Heart left ventricle (tissue), 16 donors: ENCODE results near the gene SELENOK. TPM values are rescaled to one million over a fixed set of nuclear protein-coding genes. Genes with fewer than 3 reads are reported as not detected.

Source experiments
- ATAC-seq, 4 donors: fragments of 200-7000 bp; cut with Tn5 transposase; one replicate each; pipeline ENCODE4 v1.9.1; 2020 to 2022; ENCODE audit warnings: moderate library complexity in 4 of 4, mild to moderate bottlenecking in 3 of 4, moderate number of reproducible peaks in 1 of 4
- DNase-seq, 5 donors: peaks; one replicate each; pipeline ENCODE4 v3.0.0-alpha.2; 2020
- H3K27ac ChIP-seq, 12 donors: fragments of 200-600 bp; sonication (generic) in 4 of 12; one replicate each; pipeline versions ENCODE4 v1.5.0 to v1.8.0; 2016 to 2022; ENCODE audit warnings: mild to moderate bottlenecking in 2 of 12
- H3K27me3 ChIP-seq, 9 donors: fragments of 200-600 bp; sonication (generic) in 2 of 9; one replicate each; pipeline versions ENCODE4 v1.5.1 to v1.8.0; 2016 to 2022; ENCODE audit warnings: mild to moderate bottlenecking in 3 of 9
- H3K36me3 ChIP-seq, 9 donors: fragments of 200-600 bp; sonication (generic) in 2 of 9; one replicate each; pipeline versions ENCODE4 v1.5.0 to v1.8.0; 2018 to 2022; ENCODE audit warnings: mild to moderate bottlenecking in 2 of 9
- H3K4me1 ChIP-seq, 12 donors: fragments of 200-600 bp; sonication (generic) in 4 of 12; one replicate each; pipeline versions ENCODE4 v1.5.0 to v1.8.0; 2016 to 2022; ENCODE audit warnings: mild to moderate bottlenecking in 3 of 12
- H3K4me3 ChIP-seq, 12 donors: fragments of 200-600 bp; sonication (generic) in 4 of 12; one replicate each; pipeline versions ENCODE4 v1.5.0 to v1.8.0; 2017 to 2022; ENCODE audit warnings: mild to moderate bottlenecking in 9 of 12, moderate library complexity in 4 of 12
- H3K9me3 ChIP-seq, 12 donors: fragments of 200-600 bp; sonication (generic) in 4 of 12; one replicate each; pipeline versions ENCODE4 v1.5.0 to v1.8.0; 2016 to 2022; ENCODE audit warnings: mild to moderate bottlenecking in 1 of 12
- POLR2A ChIP-seq, 2 donors: fragments of 450-650 bp; IDR thresholded peaks; one replicate each; pipeline ENCODE4 v1.6.1; 2017; ENCODE audit warnings: antibody characterized with exemption in 2 of 2, mild to moderate bottlenecking in 2 of 2, moderate library complexity in 2 of 2
- WGBS, 4 donors: extraction: QIAGEN DNeasy Blood & Tissue Kit in 2 of 4; methylation state at CpG; one replicate each; pipeline versions ENCODE4 v1.1.5 to v1.1.7; 2013 to 2018; 5-methylcytosine and 5-hydroxymethylcytosine counted together
- intact Hi-C, 10 donors: fragments of 100-400 bp; cut with DNase I; formaldehyde crosslinking; loops; one replicate each; pipeline versions ENCODE4 v1.11.1 to v1.14.2; 2022
- polyA plus RNA-seq, 2 donors: library from polyadenylated mRNA; stranded (reverse); fragments of 200-250 nt; gene quantifications; one replicate each; pipeline ENCODE4 v1.2.3, GENCODE V29; 2013
- total RNA-seq, 9 donors: library from RNA; depleted of rRNA in 2 of 9; stranded (reverse); fragments of >200 nt in 2 of 9; fragmentation: NEBNext Ultra II Directional in 3 of 9; extraction: Animal tissue kit (Norgen Biotek cat#: 25700) in 3 of 9; gene quantifications; one replicate each; pipeline versions ENCODE4 v1.1.0 to v1.2.4, GENCODE V29; 2016 to 2023
- TF ChIP-seq, protein P1 (sequence below), 12 donors: fragments of 200-600 bp; sonication (generic) in 4 of 12; IDR thresholded peaks; one replicate each; pipeline versions ENCODE4 v1.5.0 to v1.8.0; 2018 to 2022; ENCODE audit warnings: antibody characterized with exemption in 12 of 12, mild to moderate bottlenecking in 5 of 12
- donor health status: ischemic (EF 13 %, LVEDD 7.1; RV severe dilation, severe dysfunction).
- donor health status: healthy with polysubstance abuse.
- donor health status: DM: no; HTN: yes; CAD: no.
- donor health status: DM: no; HTN: no; CAD: no.
- donor health status: ischemic (EF 25% LVEDD 6.9; RV normal size, moderate dysfunction).
- donor health status: ischemic (EF 25% LVEDD 5.7; RV mildly dilated, moderate dysfunction).
- donor health status: healthy.
- donor health status: DM: yes; HTN: yes; CAD: no.
- donor health status: ischemic (EF 35%, LVEDD 5.7; RV mildly dilated, moderate dysfunction).
- donor health status: nonischemic (EF 11% LVEDD 7.7; RV severe dilation, severe dysfunction).
- donor health status: DM: yes; HTN: yes; CAD: no.
- donor health status: PGD.
- donor health status: ischemic (EF 29% LVEDD 5.4; RV normal size, mild dysfunction).
- donor health status: nonischemic (EF 23%, LVEDD 6.1; RV moderate dilation, normal function).

Gene SELENOK
- total and polyA plus RNA-seq, 11 donors: 65.7 to 242 (median 100) TPM

DNA sequence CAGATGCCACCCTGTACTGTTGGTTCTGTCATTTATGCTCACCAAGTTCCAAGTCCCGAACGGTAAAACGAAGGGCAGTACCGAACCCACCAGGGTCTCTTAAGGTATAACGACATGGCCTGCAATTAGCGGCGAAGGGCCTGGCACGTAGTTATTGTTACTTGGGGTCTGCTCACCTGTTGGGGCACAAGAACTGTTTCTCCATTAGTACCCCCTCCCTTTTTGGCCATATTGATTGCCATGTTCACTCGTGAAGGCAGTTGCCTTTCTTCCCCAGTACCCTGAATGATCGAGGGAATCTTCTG lies 44.9 kb downstream of the SELENOK start:
- H3K4me1 ChIP-seq: peaks cover 0 to 18% (median 5%) of the 10 kb centered on the region in 12 donors
- ATAC-seq: no peak
- H3K36me3 ChIP-seq: no peaks in the 10 kb centered on the region
- H3K4me3 ChIP-seq: peak overlapping the region in 10 of 12 donors; percentile 55 to 77 (median 64)
- H3K27me3 ChIP-seq: peaks cover 0 to 27% (median 10%) of the 10 kb centered on the region in 9 donors
- 60 to 77% (median 66%) methylated on average over 10 of the region's 10 CpGs for WGBS, 4 donors
- H3K27ac ChIP-seq: no peak overlapping the region
- no peaks in the 10 kb centered on the region for H3K9me3 ChIP-seq
- DNase-seq: no peak
- intact Hi-C loops: no loop called here
- TF ChIP-seq, protein P1, sequence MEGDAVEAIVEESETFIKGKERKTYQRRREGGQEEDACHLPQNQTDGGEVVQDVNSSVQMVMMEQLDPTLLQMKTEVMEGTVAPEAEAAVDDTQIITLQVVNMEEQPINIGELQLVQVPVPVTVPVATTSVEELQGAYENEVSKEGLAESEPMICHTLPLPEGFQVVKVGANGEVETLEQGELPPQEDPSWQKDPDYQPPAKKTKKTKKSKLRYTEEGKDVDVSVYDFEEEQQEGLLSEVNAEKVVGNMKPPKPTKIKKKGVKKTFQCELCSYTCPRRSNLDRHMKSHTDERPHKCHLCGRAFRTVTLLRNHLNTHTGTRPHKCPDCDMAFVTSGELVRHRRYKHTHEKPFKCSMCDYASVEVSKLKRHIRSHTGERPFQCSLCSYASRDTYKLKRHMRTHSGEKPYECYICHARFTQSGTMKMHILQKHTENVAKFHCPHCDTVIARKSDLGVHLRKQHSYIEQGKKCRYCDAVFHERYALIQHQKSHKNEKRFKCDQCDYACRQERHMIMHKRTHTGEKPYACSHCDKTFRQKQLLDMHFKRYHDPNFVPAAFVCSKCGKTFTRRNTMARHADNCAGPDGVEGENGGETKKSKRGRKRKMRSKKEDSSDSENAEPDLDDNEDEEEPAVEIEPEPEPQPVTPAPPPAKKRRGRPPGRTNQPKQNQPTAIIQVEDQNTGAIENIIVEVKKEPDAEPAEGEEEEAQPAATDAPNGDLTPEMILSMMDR (IDR thresholded peaks at IDR 0.05): no peak
- no peak for TF ChIP-seq POLR2A (IDR thresholded peaks at IDR 0.05)

DNA sequence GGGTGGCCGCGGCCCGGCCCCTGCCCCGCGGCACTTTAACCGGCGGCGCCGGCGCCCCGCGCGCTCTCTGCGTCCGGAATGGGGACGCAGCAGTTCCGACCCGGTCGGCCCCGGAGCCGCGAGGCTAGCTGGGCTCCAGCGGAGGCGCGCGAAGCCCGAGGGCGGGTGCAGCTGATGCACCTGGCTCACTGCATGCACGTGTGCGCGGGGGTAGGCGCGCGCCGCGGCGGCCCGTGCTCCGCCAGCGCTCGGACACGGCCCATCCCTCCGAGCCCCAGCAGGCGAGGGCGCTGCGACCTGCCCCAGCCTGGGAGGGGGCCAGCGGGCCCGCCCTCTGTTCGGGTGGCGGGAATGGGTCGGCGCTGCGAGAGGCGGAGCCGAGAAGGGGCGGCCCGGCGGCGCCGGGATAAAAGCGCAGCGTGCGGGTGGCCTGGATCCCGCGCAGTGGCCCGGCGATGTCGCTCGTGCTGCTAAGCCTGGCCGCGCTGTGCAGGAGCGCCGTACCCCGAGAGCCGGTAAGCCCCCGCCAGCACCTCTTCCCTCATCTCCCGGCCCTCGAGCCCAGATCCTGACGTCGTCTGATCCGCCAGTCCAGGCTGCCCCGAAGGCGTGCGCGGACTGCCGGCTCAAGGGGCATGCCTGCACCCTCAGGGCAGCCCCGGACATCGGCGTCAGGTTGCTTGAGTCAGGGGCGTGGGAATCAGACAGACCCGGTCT lies 45.4 kb downstream of the SELENOK start, which contains the start of the genes CHDH and IL17RB:
TSS of gene CHDH (minus strand) at position 286 of the 717 bp plus-strand sequence. CDS start 22,411 bp downstream, outside the sequence.
TSS of gene IL17RB (plus strand) at position 435 of the 717 bp plus-strand sequence. CDS start at position 456, 21 bp downstream.
- peak; percentile 35 to 80 (median 69) for ATAC-seq
- Histone ChIP-seq H3K9me3 (no peaks in the 10 kb centered on the region), H3K27me3 (peaks cover 0 to 27% (median 10%) of the 10 kb centered on the region in 9 donors), H3K4me1 (peaks cover 0 to 18% (median 5%) of the 10 kb centered on the region in 12 donors), H3K36me3 (no peaks in the 10 kb centered on the region), H3K4me3 (peak within 1 kb of the TSS; percentile 50 to 77 (median 64)), H3K27ac (peak within 1 kb of the TSS in 8 of 12 donors; percentile 15 to 75 (median 56))
- 1 to 5% (median 3%) methylated on average over 34 to 91 of the region's 91 CpGs for WGBS, 4 donors
- DNase-seq: peak; percentile 33 to 78 (median 63)
- intact Hi-C loops: no loop called here
- TF ChIP-seq, protein P1 (IDR thresholded peaks at IDR 0.05): no peak
- no peak for TF ChIP-seq POLR2A (IDR thresholded peaks at IDR 0.05)

DNA sequence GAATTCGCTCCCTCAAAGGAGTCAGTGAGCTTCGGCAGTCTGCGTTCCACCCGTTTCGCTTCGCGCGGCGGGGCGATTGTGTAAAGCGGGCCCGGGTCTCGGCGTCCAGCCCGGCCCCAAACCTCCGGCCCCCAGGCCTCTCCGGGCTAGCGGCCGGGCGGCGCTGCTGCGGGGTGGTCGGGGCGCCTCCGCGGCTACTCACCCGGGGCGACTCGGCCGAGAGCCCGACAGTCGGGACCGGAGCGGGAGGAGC lies 45.9 kb downstream of the SELENOK start:
- ATAC-seq (peak in 1 of 4 donors; percentile 6), DNase-seq (no peak)
- Histone ChIP-seq H3K36me3 (no peaks in the 10 kb centered on the region), H3K4me3 (peak overlapping the region; percentile 50 to 77 (median 64)), H3K27ac (peak overlapping the region in 8 of 12 donors; percentile 15 to 75 (median 56)), H3K9me3 (no peaks in the 10 kb centered on the region), H3K27me3 (peaks cover 0 to 27% (median 10%) of the 10 kb centered on the region in 9 donors), H3K4me1 (peaks cover 0 to 18% (median 5%) of the 10 kb centered on the region in 12 donors)
- no peak for TF ChIP-seq POLR2A (IDR thresholded peaks at IDR 0.05)
- TF ChIP-seq, protein P1 (IDR thresholded peaks at IDR 0.05): no peak
- WGBS, 4 donors: 0% methylated on average over 18 to 34 of the region's 34 CpGs; no CpG with 5 or more reads in 1 of the 4 donors
- intact Hi-C loops: no loop called here

DNA sequence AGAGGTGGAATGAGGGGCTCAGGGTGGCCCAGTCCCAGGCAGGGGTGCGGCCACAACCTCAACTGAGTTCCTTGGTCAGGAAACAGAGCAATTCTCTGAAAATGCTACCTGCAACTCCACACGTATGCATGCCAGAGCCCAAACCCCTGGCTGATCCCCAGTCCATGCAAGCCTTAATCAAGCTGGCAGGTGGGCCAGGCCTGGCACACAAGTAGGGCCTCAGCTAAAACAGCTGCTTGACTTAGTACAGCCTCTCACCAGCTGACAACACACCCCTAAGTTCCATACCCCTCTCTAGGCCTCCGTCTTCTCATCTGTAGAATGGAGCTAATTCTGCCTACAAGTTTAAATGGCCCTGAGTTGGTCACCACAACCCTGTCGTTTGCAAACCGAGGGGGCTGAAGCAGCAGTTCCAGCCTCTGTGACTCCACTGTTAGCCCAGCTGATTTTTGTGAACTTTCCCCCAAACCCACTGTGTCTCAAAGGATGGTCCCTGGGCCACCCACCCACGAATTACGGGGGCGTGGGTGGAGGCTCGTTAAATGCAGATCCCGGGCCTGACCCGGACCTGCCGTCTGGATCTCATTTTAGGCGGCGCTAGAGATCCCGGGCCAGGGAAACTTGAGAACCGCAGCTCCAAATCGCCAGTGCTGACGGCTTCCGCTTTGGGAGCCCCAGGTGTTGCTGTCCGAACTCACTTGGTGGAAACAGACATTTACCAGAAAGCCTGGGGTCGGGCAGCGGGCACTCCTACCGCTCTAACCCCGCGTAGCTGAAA lies 46.4 kb downstream of the SELENOK start:
- TF ChIP-seq POLR2A (IDR thresholded peaks at IDR 0.05): no peak
- TF ChIP-seq, protein P1 (IDR thresholded peaks at IDR 0.05): peak in 7 of 12 donors; percentile 6 to 42 (median 24)
- peak overlapping the region in 8 of 12 donors; percentile 15 to 75 (median 56) for H3K27ac ChIP-seq
- 13 to 83% (median 17%) methylated on average over 4 to 25 of the region's 25 CpGs for WGBS, 4 donors
- H3K9me3 ChIP-seq: no peaks in the 10 kb centered on the region
- H3K4me1 ChIP-seq: peaks cover 0 to 18% (median 5%) of the 10 kb centered on the region in 12 donors
- peak in 4 of 5 donors; percentile 37 to 67 (median 48) for DNase-seq
- H3K27me3 ChIP-seq: peaks cover 0 to 27% (median 10%) of the 10 kb centered on the region in 9 donors
- no peaks in the 10 kb centered on the region for H3K36me3 ChIP-seq
- intact Hi-C loops: no loop called here
- peak overlapping the region; percentile 50 to 77 (median 64) for H3K4me3 ChIP-seq
- ATAC-seq: peak in 3 of 4 donors; percentile 63 to 64 (median 64)
